ENCODE measurements around the gene STK24.

GRCh38 chr13:98483601-98484288 lies 93.2 kb downstream of the STK24 start:
- TF ChIP-seq POLR2AphosphoS5 (IDR thresholded peaks at IDR 0.05) (no peak), CTCF (IDR thresholded peaks at IDR 0.05) (no peak), POLR2A (IDR thresholded peaks at IDR 0.05) (no peak), EP300 (IDR thresholded peaks at IDR 0.05) (no peak)

All from upper lobe of left lung (tissue), 4 donors.